ENCODE results near the gene KIAA1671.
A peak's percentile ranks its signal among the peaks of the same experiment; 100 is the strongest.

KIAA1671 gene

DNA sequence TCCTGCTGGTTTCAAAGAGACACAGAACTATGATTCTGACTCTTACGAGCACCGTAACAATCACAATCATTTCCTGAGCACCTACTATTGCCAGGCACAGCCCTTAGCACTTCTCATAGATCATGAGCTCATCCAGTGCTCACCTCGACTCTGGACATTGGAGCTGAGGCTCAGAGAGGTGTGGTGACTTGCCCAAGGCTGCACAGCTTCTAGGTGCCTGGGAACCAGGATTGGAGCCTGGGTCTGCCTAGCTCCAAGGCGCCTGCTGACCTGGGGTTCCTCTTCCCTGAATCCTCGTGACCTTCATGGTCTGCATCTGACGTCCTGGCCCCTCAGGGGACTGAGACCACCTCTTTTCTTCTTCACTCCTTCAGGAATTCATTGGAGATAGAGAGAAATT, 196.5 kb downstream of the KIAA1671 start:
- DNase-seq, result no peak

DNA sequence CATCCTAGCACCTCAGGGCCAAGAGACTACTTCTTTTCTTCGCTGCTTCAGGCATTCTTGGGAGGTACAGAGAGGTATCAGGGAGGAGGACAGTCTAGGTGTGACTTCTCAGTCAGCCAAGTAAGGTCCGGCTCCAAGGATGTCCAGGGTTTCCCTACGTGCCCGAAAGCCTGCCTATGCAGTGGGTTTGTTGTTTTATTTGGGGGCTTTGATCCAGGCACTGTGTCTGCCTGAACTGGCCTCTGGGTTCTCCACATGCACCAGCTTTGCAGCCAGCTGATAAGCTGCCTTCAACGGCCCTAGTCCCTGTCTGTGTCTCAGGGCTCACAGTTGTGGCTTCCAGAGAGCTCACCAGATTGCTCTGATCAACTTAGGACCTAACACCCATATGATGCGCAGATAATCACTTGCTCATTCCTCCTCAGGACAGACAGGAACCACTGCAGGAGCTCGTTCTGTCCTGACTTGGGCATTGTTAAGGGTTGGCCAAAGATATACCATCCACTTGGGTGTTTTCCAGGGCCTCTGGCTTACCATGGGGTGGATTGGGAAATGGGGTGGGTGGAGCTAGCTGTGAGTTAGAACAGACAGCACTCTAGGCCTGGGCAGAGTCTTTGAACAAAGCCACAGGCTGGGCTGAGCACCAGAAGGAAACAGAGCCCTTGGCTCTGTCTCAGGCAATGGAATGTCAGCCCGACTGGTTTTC, 201.6 kb downstream of the KIAA1671 start:
- DNase-seq, result no peak

DNA sequence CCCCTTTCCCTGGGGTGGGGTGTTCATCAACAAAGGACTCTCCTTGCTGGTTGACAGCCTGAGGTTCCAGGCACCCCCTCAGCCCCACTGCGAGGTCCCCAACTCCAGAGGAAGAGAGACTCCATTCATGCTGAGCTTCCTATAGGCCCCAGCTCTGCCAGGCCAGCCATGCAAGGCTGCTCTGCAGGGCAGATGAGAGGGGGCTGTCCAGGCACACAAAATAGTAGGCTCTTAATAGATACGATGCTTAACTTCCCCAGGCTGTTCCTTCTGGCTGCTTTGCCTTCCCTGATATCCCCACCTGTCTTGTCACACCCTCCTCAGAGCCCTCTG, 202.1 kb downstream of the KIAA1671 start:
- no peak for DNase-seq

DNA sequence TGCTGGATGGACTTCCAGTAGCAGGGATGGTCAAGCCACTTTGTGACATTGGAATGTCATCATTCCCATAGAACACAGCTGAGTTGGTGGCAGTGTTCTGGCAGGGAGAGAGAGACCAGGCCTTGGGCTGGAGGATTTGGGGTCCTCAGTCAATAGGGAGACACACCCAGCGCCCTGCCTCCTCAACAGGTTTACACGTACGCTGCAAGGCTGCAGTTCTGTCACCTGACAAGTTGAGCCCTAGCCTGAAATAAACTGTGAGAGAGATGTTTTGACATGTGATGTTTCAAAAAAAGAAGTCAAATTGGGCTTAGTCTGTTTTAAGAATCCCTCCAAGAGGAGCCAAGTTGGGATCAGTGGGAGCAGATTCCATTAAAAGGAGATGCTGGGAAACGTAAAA, 204.2 kb downstream of the KIAA1671 start:
- no peak for DNase-seq

DNA sequence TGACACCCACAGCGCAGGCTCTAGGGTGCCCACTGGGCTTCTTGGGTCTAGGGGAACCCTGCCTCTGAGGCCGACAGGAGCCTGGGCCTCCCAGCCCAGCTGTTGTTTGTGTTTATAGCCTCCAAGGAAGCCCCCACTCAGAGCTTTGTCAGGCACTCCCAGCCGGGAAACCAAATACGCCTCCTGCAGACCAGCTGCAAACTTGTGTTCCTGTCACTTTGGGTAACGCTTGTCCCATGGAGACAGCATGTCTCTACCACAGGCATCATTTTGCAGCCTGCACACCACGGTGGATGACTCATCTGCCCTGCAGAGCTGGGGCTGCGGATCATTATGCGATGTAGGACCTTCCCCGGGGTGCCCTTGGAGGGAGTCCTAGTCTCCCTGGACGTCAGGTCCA, 206.5 kb downstream of the KIAA1671 start:
- no peak for DNase-seq

DNA sequence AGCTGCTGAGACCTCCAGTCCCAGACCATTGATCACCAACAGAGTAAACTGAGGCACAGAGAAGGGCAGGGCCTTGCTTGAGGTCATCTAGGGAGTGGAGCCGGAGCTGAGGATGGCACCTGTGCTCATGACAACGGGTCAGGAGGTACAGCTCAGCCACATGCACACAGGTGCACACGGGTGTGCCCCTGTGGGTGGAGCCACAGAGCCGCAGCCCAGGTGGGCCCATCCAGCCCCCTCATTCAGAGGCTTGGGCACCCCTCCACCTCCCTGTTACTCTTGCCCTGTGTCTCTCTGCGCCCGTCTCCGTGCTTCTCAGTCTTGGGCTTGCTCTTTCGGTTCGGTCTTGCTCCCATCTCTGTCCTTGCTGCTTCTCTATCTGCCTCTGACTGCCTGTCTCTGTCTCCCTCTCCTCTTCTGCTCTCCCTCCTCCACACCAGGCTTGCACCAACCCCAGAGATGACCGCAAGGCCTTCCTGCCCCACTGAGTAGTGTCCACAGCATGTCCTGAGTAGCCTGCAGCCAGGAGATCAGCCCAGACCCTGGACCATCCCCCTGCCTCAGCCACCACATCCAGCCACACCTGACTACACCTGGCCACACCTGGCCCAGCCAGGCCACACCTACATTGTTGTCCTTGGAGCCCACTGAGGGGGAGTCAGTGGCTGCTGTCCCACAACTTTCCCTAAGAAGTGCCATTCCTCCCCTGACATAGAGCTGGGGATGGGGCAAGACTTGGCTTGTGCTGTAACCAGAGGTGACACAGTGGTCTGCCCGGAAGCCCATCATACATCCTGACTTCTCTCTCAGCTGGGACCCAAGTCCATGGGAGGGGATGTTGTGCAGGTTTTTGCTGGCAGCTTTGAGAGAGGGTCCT, 207.8 kb downstream of the KIAA1671 start:
- no peak for DNase-seq

DNA sequence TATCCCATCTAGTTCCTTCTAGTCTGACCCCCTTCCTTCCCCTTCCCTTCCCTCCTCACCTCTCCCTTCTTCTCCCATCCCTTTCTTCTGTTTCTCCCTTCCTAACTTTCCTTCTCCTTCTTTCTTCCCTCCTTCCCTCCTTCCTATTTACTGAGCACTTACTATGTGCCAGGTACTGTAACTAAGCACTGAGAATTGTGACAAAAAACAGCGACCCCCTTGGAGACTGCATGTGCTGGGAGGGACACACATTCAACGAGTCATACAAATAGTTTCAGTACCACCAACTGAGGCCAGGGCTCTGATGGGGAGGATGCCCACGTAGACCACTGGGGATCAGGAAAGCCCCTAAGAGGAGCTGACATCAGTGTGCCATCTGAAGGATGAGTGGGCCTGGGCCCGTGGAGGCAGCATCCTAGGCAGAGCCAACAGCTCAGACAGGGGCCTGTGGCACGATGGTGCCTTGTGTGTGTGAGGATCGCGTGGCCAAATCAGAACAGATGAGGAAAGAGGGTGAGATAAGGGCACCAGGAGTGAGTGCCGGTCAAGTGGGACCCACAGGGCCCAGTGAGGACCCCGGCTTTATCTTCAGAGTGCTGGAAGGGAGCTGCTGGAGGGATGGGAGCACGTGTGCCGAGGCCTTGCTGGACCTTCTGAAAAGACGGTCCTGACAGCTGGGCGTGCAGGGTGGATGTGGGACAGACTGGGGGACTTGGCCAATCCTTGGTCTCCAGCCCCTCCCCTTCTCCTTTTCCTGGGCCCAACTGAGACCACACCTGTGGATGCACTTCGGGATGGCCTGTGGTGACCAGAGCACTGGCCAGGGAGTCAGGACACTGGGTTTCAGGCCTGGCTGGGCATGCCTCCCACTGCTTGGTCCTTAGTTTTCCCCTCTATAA, 208.8 kb downstream of the KIAA1671 start:
- no peak for DNase-seq

DNA sequence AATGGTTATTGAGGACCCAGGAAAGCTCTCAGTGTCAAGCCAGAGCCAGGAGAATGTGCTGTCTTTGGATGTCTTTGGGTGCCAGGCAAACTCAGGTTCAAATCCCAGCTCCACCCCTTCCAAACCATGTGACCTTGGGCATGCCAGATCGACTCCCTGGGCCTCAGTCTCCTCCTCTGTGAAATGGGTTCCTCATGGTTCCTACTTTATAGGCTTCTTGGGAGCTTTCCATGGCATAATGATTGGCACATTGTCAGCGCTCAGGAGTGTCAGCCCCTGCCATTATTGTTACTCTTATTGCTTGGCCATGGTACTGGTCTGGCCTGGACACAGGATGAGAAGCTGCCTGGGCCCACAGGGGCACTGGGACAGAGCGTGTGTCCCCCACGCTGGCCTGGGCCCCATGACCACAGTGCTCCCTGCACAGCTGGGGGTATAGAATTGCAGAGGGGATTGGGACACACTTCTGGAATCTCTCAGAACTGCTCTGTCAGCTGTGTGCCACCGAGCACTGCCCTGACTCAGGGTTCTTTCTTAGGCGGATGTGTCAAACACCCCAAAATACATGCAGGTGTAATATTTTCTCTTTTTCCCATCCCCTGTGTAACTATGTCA, 209.5 kb downstream of the KIAA1671 start:
- no peak for DNase-seq

DNA sequence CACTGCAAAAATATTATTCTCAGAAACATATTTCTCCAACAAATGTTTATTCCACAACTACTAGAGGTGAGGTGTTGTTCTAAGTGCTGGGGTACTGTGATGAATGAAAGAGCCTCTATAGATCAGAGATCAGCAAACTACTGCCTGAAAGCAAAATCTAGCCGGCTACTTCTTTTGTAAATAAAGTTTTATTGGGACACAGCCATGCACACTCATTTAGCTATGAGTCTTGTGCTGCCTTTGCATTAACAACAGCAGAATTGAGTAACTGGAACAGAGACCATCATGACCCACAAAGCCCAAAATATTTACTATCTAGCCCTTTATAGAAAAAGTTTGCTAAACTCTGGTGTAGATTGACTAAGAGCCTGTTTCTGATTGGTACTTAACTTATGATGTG, 210.0 kb downstream of the KIAA1671 start:
- no peak for DNase-seq

DNA sequence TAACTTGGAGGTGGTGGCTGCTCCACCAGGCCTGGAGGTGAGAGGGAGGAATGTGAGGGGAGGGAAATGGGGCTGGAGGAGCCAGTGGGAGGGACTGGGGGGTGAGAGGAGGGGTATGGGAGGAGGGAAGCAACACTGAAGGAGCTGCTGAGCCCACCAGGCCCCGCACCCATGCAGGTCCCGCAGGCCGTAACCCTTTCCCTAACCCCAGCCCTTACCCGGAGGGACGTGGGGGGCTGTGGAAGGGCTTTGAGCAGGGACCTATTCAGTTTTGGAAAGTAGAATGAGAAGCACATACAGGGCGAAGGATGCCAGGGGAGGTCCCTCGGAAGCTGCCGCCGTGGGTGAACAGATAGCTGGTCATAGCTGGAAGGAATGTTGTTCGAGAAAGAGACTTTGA, 213.3 kb downstream of the KIAA1671 start:
- DNase-seq, result no peak

DNA sequence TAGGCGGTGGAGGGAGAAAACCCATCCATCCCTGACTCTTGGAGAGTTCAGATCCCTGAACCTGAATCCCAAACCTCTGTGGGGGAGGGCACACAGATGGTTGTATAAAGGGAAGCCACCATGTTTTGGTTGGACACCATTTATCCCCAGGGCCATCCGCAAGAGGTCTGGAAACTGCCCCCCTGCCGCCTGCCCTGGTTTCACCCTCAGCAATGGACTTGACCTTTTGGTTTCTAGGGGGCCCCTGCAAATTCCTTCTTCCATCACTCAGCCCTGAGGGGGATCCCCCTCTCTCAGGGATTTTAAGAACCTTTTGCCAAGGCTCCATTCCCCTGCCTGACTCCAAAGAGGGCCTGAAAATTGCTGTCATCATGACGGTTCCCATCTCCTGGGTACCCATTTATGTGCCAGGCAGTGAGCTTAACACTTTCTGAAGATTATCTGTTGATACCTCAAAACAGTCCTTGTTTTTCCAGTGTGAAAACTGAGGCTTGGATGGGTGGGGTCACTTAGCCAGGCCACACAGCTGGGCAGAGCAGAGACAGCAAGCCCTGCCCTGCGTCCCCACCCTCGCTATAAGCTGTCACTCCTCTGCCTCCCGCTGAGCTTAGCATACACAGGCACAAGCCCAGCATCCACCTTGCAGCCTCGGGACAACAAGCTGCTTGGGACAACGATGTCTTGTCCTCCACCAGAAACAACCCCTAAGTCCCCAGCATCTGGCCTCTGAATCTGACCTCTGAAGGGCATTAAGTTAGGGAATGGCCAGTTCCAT, 213.9 kb downstream of the KIAA1671 start:
- DNase-seq, result no peak

DNA sequence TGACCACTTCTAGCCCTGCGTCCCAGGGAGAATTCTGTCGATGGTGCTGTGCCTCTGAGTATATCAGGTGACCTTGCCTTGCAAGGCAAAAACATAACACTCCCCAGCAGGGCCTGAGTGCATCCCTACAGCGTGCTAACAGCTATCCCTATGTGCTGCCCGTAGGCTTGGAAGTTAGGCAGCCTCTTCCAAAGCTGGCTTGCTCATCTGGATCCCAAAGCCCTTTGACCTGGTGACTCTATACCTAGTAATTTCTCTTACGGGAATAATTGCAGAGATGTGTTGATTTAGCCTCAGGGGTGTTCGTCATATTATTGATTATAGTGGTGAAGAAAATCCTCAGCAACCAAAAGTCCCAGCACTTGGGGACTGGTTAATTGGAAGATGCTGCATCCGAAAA, 214.6 kb downstream of the KIAA1671 start:
- DNase-seq, result peak; percentile 36

DNA sequence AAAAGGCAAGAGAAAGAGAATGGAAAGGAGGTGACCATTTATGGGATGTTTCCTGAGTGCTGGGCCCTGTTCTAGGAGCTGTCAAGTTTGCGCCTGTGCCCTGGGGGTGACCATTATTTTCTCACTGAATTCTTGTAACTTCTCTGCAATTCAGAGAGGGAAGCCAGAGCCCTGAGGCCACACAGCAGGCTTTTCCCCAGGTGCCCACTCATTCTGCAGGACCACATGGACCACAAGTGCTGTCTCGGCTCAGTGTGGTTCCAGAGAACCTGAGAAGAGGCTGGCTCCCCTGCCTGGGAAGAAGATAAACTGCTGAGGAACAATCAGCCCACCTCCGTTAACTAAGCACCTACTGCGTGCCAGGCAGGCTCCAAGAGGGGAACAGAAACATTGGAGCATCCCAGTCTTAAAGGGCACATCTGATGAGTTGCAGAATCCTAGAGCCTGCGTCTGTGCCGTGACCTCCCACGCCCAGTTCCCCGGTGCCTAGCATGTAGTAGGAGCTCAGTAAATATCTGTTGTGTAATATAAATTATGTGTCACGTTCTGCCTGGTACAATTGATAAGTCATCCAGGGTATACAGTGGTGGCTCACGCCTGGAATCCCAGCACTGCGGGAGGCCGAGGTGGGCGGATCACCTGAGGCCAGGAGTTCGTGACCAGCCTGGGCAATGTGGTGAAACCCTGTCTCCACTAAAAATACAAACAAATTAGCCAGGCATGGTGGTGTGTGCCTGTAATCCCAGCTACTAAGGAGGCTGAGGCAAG, 215.5 kb downstream of the KIAA1671 start:
- DNase-seq, result no peak

DNA sequence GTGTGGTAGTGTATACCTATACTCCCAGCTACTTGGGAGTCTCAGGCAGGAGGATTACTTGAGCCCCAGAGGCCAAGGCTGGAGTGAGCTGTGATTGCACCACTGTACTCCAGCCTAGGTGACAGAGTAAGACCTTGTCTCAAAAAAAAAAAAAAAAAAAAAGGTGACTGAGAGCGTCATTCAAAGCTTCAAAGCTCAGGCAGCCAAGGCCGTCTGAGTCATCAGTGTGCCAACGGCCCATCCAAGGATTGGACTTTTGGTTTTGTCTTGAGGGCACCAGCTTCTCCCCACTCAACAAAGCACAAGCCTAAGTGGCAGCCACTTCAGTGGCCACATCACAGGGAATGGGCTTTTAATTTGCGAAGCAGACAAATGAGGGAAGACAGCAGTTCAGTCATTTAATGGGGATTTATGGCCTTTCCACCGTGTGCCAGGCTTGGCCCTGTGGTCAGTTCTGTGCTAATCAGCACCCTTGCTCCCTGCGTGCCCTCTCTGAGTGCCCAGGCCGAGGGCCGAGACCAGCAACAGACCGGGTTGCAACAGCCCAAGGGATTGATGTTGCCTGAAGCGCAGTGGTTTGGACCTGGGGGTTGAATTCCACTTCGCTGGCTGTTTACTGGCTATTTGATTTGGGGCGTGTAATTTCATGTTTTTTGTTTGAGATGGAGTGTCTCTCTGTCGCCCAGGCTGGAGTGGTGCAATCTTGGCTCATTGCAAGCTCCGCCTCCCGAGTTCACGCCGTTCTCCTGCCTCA, 216.9 kb downstream of the KIAA1671 start:
- DNase-seq, result no peak

DNA sequence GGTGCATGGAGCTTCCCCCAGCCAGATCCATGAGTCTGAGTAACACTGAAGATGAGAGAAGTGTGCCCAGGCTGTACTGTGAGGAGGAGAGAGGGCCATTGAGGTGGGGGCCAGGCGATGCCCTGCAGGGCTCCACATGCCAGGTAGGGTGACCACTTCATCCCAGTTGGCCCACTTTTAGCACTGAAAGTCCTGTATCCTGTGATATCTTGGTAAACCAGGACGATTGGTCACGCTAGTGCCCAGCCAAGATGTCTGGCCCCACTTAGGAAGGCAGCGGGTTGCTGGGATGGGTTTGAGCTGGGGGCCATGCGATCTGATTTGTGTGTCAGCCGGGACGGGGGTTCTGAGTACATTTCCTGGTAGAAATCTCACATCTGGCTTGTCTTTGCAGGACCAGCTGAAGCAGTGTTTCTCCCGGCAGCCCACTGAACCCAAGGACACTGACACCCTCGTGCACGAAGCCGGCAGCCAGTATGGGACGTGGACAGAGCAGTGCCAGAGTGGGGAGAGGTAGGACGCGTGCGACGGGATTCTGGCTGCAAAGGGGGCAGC, 218.0 kb downstream of the KIAA1671 start:
- DNase-seq, result no peak

DNA sequence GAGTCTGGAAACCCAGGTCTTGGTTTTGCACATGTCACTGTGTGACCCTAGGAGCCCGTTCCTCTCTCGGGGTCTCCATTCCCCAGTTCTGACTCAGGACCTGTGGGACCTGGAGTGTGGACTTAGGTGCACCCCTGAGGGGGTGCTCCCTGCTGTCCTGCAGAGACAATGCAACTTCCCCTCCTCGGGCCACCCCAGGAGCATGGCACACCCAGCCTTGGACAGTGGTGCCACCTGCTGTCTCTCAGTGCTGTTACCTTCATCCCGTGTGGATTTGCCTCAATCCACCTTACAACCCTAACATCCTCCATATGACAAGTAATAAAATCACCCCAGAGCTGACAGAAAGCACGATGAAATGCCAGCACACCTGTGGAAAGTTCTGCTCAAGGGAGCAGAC, 219.6 kb downstream of the KIAA1671 start:
- DNase-seq, result no peak

DNA sequence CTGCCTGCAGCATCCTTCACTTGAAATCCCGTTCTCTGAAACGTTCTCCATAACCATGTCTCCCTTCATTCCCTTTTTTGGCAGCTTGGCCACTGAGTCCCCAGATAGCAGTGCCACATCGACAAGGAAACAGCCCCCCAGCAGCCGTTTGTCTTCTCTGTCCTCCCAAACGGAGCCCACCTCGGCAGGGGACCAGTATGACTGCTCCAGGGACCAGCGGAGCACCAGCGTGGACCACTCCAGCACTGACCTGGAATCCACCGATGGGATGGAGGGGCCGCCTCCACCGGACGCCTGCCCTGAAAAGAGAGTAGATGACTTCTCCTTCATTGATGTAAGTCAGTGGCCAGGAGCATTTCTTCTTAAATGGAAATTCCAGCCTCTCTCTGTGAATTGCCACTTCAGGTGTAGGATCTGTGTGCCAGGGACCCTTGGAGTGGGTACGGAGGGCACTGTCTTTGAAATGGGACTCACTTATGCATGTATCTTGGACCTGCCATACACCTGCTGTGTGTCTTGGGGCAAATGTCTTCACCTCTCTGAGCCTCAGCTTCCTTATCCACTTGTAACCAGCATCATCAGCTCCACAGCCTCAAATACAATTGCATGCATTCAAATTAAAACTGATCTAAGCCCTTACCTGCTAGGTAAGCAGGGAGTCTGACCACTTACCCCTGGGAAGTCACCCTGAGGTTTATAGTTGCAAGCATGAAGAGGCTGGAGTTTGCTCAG, 221.8 kb downstream of the KIAA1671 start:
- DNase-seq, result no peak

DNA sequence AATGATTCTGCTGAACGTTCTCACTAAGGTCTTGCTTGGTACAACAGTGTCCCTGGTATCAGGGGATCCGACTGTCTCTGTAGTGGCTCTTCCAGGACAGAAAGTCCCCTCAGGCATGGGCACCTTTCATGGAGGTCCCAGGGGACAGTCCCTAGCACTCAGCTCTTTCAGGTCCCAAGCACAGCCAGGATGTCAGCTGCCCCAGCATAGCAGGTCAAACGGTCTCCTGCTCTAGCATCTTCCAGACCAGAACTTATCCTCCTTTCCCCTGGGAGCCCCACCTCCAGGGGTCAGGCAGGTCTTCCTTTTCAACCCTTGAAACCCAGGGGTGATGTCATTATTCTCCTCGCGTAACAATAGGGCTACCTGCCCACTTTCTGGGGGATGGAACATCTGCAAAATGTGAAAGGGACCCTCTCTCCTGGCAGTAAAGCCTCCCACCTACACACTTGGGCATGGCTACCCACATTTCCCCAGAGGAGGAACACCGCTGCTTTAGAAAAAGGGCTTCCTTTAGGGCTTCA, 222.4 kb downstream of the KIAA1671 start:
- no peak for DNase-seq

DNA sequence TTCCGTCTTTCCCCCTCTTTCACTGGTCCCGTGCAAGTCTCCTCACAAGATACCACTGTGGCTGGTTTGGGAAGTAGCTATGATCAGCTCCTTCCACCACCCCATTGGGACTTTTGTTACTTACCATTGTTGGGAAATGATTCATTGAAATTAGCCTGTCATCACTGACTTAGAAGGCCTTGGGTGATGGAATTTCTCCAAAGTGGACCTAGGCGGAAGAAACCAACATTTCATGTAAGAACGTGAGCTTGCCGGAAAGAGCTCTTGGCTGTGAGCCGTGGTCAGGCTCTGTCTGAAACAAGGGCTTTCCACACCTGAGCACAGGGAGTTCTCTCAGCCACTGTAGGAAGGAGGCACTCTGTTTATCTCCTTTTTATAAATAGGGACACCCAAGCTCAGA, 223.7 kb downstream of the KIAA1671 start:
- no peak for DNase-seq

All from NCI-H2227 treated with DMSO at 0.1 percent for 48 hours (cell line).